ENCODE data around the gene ATP8B1.

- TF ChIP-seq CTCF (IDR thresholded peaks at IDR 0.05) (no peak), POLR2A (IDR thresholded peaks at IDR 0.05) (no peak)
Observed at GRCh38 chr18:57776354-57776753, 26.8 kb downstream of the ATP8B1 start.

Data from testis (tissue), 2 donors.